Measurements from ENCODE around the gene ZNF670. TPM values are rescaled to one million over a fixed set of nuclear protein-coding genes. Genes with fewer than 3 reads are reported as not detected.

Gene ZNF670
- total RNA-seq, 1 donor from 2014 or later, result 2.3 TPM

GRCh38 chr1:247079141-247079874 is 697 bp upstream of the ZNF670 start:
- no peak for DNase-seq (ENCODE audit: low read depth)
- H3K4me3 ChIP-seq (ENCODE audit: low read depth, low read length), result peak overlapping the region; percentile 79
- no peak for TF ChIP-seq CTCF (conservative IDR thresholded peaks at IDR 0.05; ENCODE audit: low read depth, low read length)

- DNase-seq (ENCODE audit: low read depth), result peak; percentile 39
- peak overlapping the region; percentile 79 for H3K4me3 ChIP-seq (ENCODE audit: low read depth, low read length)
- TF ChIP-seq CTCF (conservative IDR thresholded peaks at IDR 0.05; ENCODE audit: low read depth, low read length), result no peak
Measured at GRCh38 chr1:247077876-247078257, 744 bp downstream of the ZNF670 start.

GRCh38 chr1:247077213-247077612 is 1.4 kb downstream of the ZNF670 start:
- H3K4me3 ChIP-seq (ENCODE audit: low read depth, low read length), result peak overlapping the region; percentile 79
- no peak for TF ChIP-seq CTCF (conservative IDR thresholded peaks at IDR 0.05; ENCODE audit: low read depth, low read length)
- DNase-seq (ENCODE audit: low read depth), result no peak

GRCh38 chr1:247070645-247071044 is 8.0 kb downstream of the ZNF670 start:
- DNase-seq (ENCODE audit: low read depth), result no peak
- no peak for TF ChIP-seq CTCF (conservative IDR thresholded peaks at IDR 0.05; ENCODE audit: low read depth, low read length)
- no peak overlapping the region for H3K4me3 ChIP-seq (ENCODE audit: low read depth, low read length)

GRCh38 chr1:247064304-247064703 is 14.3 kb downstream of the ZNF670 start:
- TF ChIP-seq CTCF (conservative IDR thresholded peaks at IDR 0.05; ENCODE audit: low read depth, low read length), result no peak
- DNase-seq (ENCODE audit: low read depth), result no peak
- no peak overlapping the region for H3K4me3 ChIP-seq (ENCODE audit: low read depth, low read length)

GRCh38 chr1:247060771-247061170 is 17.8 kb downstream of the ZNF670 start:
- TF ChIP-seq CTCF (conservative IDR thresholded peaks at IDR 0.05; ENCODE audit: low read depth, low read length), result no peak
- no peak overlapping the region for H3K4me3 ChIP-seq (ENCODE audit: low read depth, low read length)
- DNase-seq (ENCODE audit: low read depth), result no peak

GRCh38 chr1:247056071-247056470 is 22.5 kb downstream of the ZNF670 start:
- no peak for TF ChIP-seq CTCF (conservative IDR thresholded peaks at IDR 0.05; ENCODE audit: low read depth, low read length)
- H3K4me3 ChIP-seq (ENCODE audit: low read depth, low read length), result no peak overlapping the region
- DNase-seq (ENCODE audit: low read depth), result no peak

Measured in epithelial cell of proximal tubule (primary cell).